PFSK-1 (cell line): ENCODE measurements around the gene USP46.

Experiments
- FOXP2 ChIP-seq: optimal IDR thresholded peaks from 2 replicates; pipeline ENCODE3; 2011; ENCODE audit warnings: borderline replicate concordance, control low read depth, inconsistent platforms; ENCODE audit not compliant: insufficient read depth; ENCODE audit errors: extremely low read length, extremely low read depth
- POLR2AphosphoS5 ChIP-seq: IDR thresholded peaks from 2 replicates; pipeline ENCODE4 v1.6.1; 2012; ENCODE audit warnings: low read depth, mild to moderate bottlenecking, control low read depth, low read length, moderate library complexity
- REST ChIP-seq, 2 experiments: IDR thresholded peaks; 2 replicates each; pipeline versions ENCODE4 v1.6.1 to v1.8.0; 2011 to 2012; ENCODE audit warnings: low read depth in 2 of 2, low read length in 2 of 2, control low read depth in 1 of 2, inconsistent platforms in 1 of 2, mild to moderate bottlenecking in 1 of 2, moderate library complexity in 1 of 2; ENCODE audit not compliant: insufficient read depth in 1 of 2
- SIN3A ChIP-seq: IDR thresholded peaks from 2 replicates; pipeline ENCODE4 v1.6.1; 2012; ENCODE audit warnings: mild to moderate bottlenecking, low read length, moderate library complexity, borderline replicate concordance; ENCODE audit not compliant: insufficient read depth
- TAF1 ChIP-seq: IDR thresholded peaks from 2 replicates; pipeline ENCODE4 v1.6.1; 2012; ENCODE audit warnings: low read length, control low read depth, borderline replicate concordance; ENCODE audit not compliant: insufficient read depth

The USP46 gene

GRCh38 chr4:52670121-52670520 lies 11.0 kb upstream of the USP46 start:
- TF ChIP-seq REST (IDR thresholded peaks at IDR 0.05; ENCODE audit: insufficient read depth in 1 of 2, low read depth in 2 of 2, low read length in 2 of 2) = no peak
- no peak for TF ChIP-seq POLR2AphosphoS5
- TF ChIP-seq FOXP2 = no peak
- TF ChIP-seq TAF1 = no peak
- no peak for TF ChIP-seq SIN3A

- no peak for TF ChIP-seq SIN3A
Observed at GRCh38 chr4:52665592-52665991, 6.5 kb upstream of the USP46 start.

- TF ChIP-seq REST (IDR thresholded peaks at IDR 0.05; ENCODE audit: insufficient read depth in 1 of 2, low read depth in 2 of 2, low read length in 2 of 2) = no peak
- no peak for TF ChIP-seq TAF1
- TF ChIP-seq FOXP2 = no peak
- no peak for TF ChIP-seq POLR2AphosphoS5
- TF ChIP-seq SIN3A = no peak
Observed at GRCh38 chr4:52664479-52664878, 5.4 kb upstream of the USP46 start.

GRCh38 chr4:52661966-52662690 lies 3.0 kb upstream of the USP46 start:
- TF ChIP-seq FOXP2 (no peak), POLR2AphosphoS5 (no peak), SIN3A (no peak), TAF1 (no peak), REST (IDR thresholded peaks at IDR 0.05; ENCODE audit: insufficient read depth in 1 of 2, low read depth in 2 of 2, low read length in 2 of 2) (no peak)

GRCh38 chr4:52660643-52661042 lies 1.5 kb upstream of the USP46 start:
- no peak for TF ChIP-seq TAF1
- TF ChIP-seq SIN3A = no peak
- no peak for TF ChIP-seq POLR2AphosphoS5
- TF ChIP-seq FOXP2 = no peak
- TF ChIP-seq REST (IDR thresholded peaks at IDR 0.05; ENCODE audit: insufficient read depth in 1 of 2, low read depth in 2 of 2, low read length in 2 of 2) = no peak
